Lower lobe of right lung (tissue), 2 donors: Measurements from ENCODE around the gene MROH7. TPM values are rescaled to one million over a fixed set of nuclear protein-coding genes. Genes with fewer than 3 reads are reported as not detected.

Source experiments
- ATAC-seq, 2 donors: fragments of 200-7000 bp; cut with Tn5 transposase; one replicate each; pipeline ENCODE4 v1.9.1; 2020 to 2022; ENCODE audit warnings: mild to moderate bottlenecking in 2 of 2, moderate library complexity in 2 of 2
- DNase-seq: peaks from one replicate; pipeline ENCODE4 v3.0.0-alpha.2; 2020
- H3K27ac ChIP-seq: fragments of 200-600 bp; one replicate; pipeline ENCODE4 v1.8.0; 2022
- H3K27me3 ChIP-seq: fragments of 200-600 bp; one replicate; pipeline ENCODE4 v1.8.0; 2022; ENCODE audit warnings: low read depth
- H3K36me3 ChIP-seq: fragments of 200-600 bp; one replicate; pipeline ENCODE4 v1.8.0; 2022; ENCODE audit warnings: mild to moderate bottlenecking
- H3K4me1 ChIP-seq: fragments of 200-600 bp; one replicate; pipeline ENCODE4 v1.8.0; 2022
- H3K4me3 ChIP-seq: fragments of 200-600 bp; one replicate; pipeline ENCODE4 v1.8.0; 2022; ENCODE audit warnings: mild to moderate bottlenecking
- H3K9me3 ChIP-seq: fragments of 200-600 bp; one replicate; pipeline ENCODE4 v1.8.0; 2022
- CTCF ChIP-seq: fragments of 200-600 bp; IDR thresholded peaks from one replicate; pipeline ENCODE4 v1.8.0; 2022; ENCODE audit warnings: antibody characterized with exemption, mild to moderate bottlenecking
- intact Hi-C: fragments of 100-400 bp; cut with DNase I; formaldehyde crosslinking; loops from one replicate; pipeline ENCODE4 v1.11.0; 2022
- total RNA-seq: library from RNA; stranded (reverse); fragmentation: NEBNext Ultra II Directional; extraction: Animal tissue kit (Norgen Biotek cat#: 25700); gene quantifications from one replicate; pipeline ENCODE4 v1.2.1, GENCODE V29; 2021
- donor health status: DM: no; HTN: yes; CAD: no; lungs with severe emphysema.

The MROH7 gene
- total RNA-seq, 1 donor from 2014 or later = 2.1 TPM

GRCh38 chr1:54709547-54710292 is 68.1 kb downstream of the MROH7 start:
- intact Hi-C loops = no loop called here
- no peak overlapping the region for H3K27ac ChIP-seq
- no peak overlapping the region for H3K4me3 ChIP-seq
- no peaks in the 10 kb centered on the region for H3K36me3 ChIP-seq
- TF ChIP-seq CTCF = no peak
- no peaks in the 10 kb centered on the region for H3K27me3 ChIP-seq
- DNase-seq (no peak), ATAC-seq (no peak)
- no peaks in the 10 kb centered on the region for H3K9me3 ChIP-seq
- H3K4me1 ChIP-seq = no peaks in the 10 kb centered on the region

GRCh38 chr1:54710434-54710833 is 68.8 kb downstream of the MROH7 start:
- TF ChIP-seq CTCF = no peak
- intact Hi-C loops = no loop called here

GRCh38 chr1:54710841-54711240 is 69.3 kb downstream of the MROH7 start:
- TF ChIP-seq CTCF = no peak
- Histone ChIP-seq H3K36me3 (no peaks in the 10 kb centered on the region), H3K27ac (no peak overlapping the region), H3K9me3 (no peaks in the 10 kb centered on the region), H3K4me1 (peaks cover 5% of the 10 kb centered on the region), H3K4me3 (no peak overlapping the region), H3K27me3 (no peaks in the 10 kb centered on the region)
- intact Hi-C loops = no loop called here
- DNase-seq = no peak
- no peak for ATAC-seq

More at GRCh38 chr1:54710434-54710833, 68.8 kb downstream of the MROH7 start:
- Histone ChIP-seq H3K4me3 (no peak overlapping the region), H3K4me1 (peaks cover 5% of the 10 kb centered on the region), H3K36me3 (no peaks in the 10 kb centered on the region), H3K27ac (no peak overlapping the region), H3K9me3 (no peaks in the 10 kb centered on the region), H3K27me3 (no peaks in the 10 kb centered on the region)
- no peak for ATAC-seq
- DNase-seq = no peak

- peaks cover 9% of the 10 kb centered on the region for H3K4me1 ChIP-seq
- no peak for TF ChIP-seq CTCF
- DNase-seq (no peak), ATAC-seq (no peak)
- H3K36me3 ChIP-seq = no peaks in the 10 kb centered on the region
- no peaks in the 10 kb centered on the region for H3K9me3 ChIP-seq
- H3K27ac ChIP-seq = no peak overlapping the region
- intact Hi-C loops = no loop called here
- H3K27me3 ChIP-seq = no peaks in the 10 kb centered on the region
- H3K4me3 ChIP-seq = no peak overlapping the region
Observed at GRCh38 chr1:54711536-54711935, 70.0 kb downstream of the MROH7 start.

GRCh38 chr1:54714881-54715492 is 73.4 kb downstream of the MROH7 start:
- Histone ChIP-seq H3K4me3 (peak overlapping the region; percentile 80), H3K9me3 (no peaks in the 10 kb centered on the region), H3K36me3 (peaks cover 21% of the 10 kb centered on the region), H3K4me1 (peaks cover 16% of the 10 kb centered on the region), H3K27ac (peak overlapping the region; percentile 78), H3K27me3 (no peaks in the 10 kb centered on the region)
- TF ChIP-seq CTCF = no peak
- peak in 1 of 2 donors; percentile 3 for ATAC-seq
- no peak for DNase-seq
- intact Hi-C loops = no loop called here
